GM18858 (cell line): ENCODE results near the gene RAMAC.
"Not testable (repeated sequence)": the region's sequence is repeated elsewhere in the genome, so short reads cannot be mapped to it uniquely, and the experiment has no call there.

ENCODE experiments used
- ATAC-seq: cut with Tn5 transposase; IDR thresholded peaks from one replicate; pipeline ENCODE4 v1.9.1; 2021; ENCODE audit not compliant: unreplicated experiment

The RAMAC gene

GRCh38 chr15:82966671-82967071 lies 19.3 kb upstream of the RAMAC start:
- peak; percentile 84 for ATAC-seq

GRCh38 chr15:82968066-82968465 lies 17.9 kb upstream of the RAMAC start:
- ATAC-seq: no peak

- ATAC-seq: no peak
Observed at GRCh38 chr15:82969353-82969752, 16.7 kb upstream of the RAMAC start.

GRCh38 chr15:82970078-82970686 lies 15.8 kb upstream of the RAMAC start:
- ATAC-seq: no peak

- ATAC-seq: no peak
Observed at GRCh38 chr15:82970696-82971095, 15.3 kb upstream of the RAMAC start.

GRCh38 chr15:82971218-82971984 lies 14.6 kb upstream of the RAMAC start:
- no peak for ATAC-seq

- no peak for ATAC-seq
Observed at GRCh38 chr15:82972990-82973389, 13.0 kb upstream of the RAMAC start.

- no peak for ATAC-seq
Observed at GRCh38 chr15:82977076-82977475, 8.9 kb upstream of the RAMAC start.

GRCh38 chr15:82978438-82978837 lies 7.6 kb upstream of the RAMAC start:
- ATAC-seq: no peak

GRCh38 chr15:82979726-82980125 lies 6.3 kb upstream of the RAMAC start:
- ATAC-seq: no peak

GRCh38 chr15:82980981-82981380 lies 5.0 kb upstream of the RAMAC start:
- no peak for ATAC-seq

GRCh38 chr15:82986442-82986780 lies 401 bp downstream of the RAMAC start:
- ATAC-seq: peak; percentile 16

- ATAC-seq: no peak
Observed at GRCh38 chr15:82992436-82992998, 6.5 kb downstream of the RAMAC start.

GRCh38 chr15:82993144-82993543 lies 7.1 kb downstream of the RAMAC start:
- no peak for ATAC-seq

GRCh38 chr15:82995076-82995475 lies 9.1 kb downstream of the RAMAC start:
- ATAC-seq: no peak

- no peak for ATAC-seq
Observed at GRCh38 chr15:82995938-82996337, 9.9 kb downstream of the RAMAC start.

GRCh38 chr15:82999426-82999825 lies 13.4 kb downstream of the RAMAC start:
- ATAC-seq: no peak

GRCh38 chr15:82999905-83000671 lies 14.1 kb downstream of the RAMAC start:
- ATAC-seq: no peak

GRCh38 chr15:83000672-83001031 lies 14.6 kb downstream of the RAMAC start:
- ATAC-seq: not testable (repeated sequence)

- peak; percentile 45 for ATAC-seq
Observed at GRCh38 chr15:83010709-83011270, 24.8 kb downstream of the RAMAC start.

GRCh38 chr15:83011271-83012075 lies 25.5 kb downstream of the RAMAC start, which contains the start of gene C15orf40:
Gene C15orf40 (minus strand): TSS chr15:83011639. CDS start chr15:83011607, 32 bp downstream.
- peak; percentile 82 for ATAC-seq
